G401.6 (cell line): ENCODE results near the gene STK38L.

Experiments
- FAIRE-seq: peaks from 2 replicates; lab custom pipeline; 2012; peaks lifted over from hg19 to GRCh38; lab: Jason Lieb, UNC

Gene STK38L

GRCh38 chr12:27243804-27244688, at the start of gene STK38L:
STK38L (plus strand) TSS chr12:27244286; CDS start chr12:27297721, 53,435 bp downstream.
- peak; percentile 75 for FAIRE-seq

DNA sequence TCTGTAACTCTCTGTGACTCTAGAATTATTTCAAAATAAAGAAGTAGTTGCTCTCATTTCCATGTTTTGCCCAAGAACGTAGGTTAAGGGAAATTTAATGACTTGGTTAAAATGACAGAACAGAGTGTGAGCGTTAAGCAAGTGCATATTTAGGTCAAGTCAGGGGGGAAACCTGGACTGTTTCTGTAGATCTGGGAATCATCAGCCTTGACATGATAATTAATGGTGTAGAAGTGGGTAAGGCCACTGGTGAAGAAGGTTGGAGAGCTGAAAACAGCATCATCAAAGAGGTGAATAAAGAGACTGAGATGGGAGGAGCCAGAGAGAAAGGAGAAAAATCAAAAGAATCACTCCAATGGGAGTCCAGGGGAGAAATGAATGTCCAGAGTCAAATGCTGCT, 49.4 kb upstream of the STK38L start:
- FAIRE-seq, result no peak

DNA sequence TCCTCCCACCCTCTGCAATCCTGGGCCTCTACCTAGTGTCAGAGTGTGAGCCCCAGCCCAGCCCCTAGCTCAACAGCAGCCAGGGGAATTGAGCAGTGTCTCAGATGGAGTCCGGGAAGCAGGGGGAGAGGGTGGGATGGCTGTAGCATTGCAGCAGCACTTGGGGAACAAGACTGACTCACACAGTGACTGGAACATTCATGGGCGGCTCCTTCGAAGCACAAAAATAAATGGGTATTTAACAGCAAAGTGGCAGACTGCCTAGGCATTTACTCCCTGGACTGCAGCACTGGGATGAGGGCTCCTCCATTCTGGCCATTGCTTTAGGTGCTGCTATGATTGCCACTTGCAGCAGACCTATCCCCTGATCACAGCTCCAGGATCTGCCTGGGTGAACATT, 46.0 kb upstream of the STK38L start:
- no peak for FAIRE-seq

- no peak for FAIRE-seq
Observed at GRCh38 chr12:27199638-27200300, 44.3 kb upstream of the STK38L start.

DNA sequence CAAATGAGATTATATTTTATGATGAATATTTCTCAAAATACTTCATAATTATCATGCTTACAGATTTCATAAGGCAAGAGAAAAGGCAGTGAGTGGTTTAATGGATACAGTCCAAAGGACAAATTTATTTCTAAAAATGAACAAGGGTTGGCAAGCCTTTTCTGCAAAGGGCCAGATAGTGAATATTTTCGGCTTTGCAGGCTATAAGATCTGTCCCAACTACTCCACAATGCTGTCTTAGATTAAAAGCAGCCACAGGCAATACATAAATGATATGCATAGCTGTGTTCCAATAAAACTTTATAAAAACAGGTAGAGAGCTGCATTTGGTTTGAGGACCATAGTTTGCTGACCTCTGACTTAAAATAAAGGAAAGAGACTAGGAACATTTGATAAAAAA, 42.9 kb upstream of the STK38L start:
- no peak for FAIRE-seq

DNA sequence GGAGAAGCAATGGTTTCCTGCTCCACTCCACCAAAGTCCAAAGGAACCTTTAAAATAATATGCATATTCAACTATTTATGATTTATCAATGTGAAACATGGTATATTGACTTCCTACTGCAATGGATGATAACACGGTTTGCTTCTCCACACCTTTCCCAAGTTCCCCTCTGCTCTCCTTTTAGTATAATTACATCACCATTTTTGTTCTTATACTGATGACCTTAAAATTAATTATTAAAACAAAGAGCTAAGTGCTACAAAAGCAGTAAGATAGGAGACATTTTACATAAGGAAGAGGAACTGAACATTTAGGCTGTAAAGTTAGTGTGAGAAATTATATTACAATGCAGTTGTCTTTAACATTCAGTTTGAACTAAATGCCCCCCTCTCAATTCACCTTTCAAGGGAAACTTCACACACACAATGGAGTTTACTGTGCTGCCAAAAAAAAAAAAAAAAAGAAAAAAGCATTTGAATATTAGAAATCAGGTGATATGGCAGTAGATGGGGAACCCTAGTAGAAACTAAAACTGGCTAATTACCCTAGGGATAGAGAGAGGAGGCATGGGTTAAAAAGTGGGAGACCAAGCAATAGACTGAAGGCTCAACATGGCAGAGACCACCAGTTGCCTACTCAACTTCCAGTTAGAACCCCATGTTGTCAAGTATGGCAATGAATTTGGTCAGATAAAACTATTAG, 37.1 kb upstream of the STK38L start:
- no peak for FAIRE-seq

DNA sequence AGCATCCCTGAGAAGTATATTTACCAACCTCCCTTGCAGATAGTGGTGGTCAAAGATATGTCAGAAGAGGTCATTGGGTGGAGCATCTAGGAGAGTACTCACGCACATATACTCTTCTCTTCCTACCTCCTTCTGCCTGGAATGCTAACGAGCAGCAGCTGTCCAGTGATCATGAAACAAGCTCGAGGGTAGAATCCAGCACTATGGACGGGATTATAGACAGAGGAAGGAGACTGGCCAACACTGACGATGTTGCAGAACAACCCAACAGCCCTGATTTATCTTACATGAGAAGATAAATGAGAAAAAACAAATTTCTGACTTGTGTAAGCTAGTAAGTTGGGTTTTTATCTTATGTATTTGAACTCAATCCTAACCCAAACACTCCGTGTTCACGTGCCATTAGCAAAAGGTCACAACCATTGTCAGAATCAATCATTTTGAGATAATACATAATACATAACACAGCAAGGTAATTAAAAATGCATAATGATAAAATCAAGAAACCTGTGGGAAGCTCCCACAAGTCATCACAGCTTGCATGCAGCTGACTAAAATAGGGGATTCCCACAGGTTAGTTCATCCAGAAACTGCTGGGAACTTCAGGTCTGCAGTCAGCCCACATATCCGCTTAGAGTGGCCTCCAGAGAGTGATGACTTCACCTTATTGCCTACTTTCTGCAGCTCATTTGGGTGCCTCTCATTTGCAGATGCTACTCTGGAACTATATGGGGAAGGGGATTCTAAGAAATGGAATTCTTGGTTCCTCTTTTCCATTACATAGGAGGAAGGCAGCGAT, 36.3 kb upstream of the STK38L start:
- FAIRE-seq, result no peak

DNA sequence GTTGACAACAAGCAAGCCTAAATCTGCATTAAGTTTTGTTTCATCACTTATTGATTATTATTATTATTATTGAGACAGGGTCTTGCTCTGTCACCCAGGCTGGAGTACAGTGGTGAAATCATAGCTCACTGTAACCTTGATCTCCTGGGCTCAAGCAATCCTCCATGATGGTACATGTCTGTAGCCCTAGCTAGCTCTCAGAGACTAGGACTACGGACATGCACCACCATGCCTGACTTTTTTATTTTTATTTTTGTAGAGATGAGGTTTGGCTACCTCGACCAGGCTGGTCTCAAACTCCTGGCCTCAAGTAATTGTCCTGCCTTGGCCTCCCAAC, 35.7 kb upstream of the STK38L start:
- FAIRE-seq, result no peak

DNA sequence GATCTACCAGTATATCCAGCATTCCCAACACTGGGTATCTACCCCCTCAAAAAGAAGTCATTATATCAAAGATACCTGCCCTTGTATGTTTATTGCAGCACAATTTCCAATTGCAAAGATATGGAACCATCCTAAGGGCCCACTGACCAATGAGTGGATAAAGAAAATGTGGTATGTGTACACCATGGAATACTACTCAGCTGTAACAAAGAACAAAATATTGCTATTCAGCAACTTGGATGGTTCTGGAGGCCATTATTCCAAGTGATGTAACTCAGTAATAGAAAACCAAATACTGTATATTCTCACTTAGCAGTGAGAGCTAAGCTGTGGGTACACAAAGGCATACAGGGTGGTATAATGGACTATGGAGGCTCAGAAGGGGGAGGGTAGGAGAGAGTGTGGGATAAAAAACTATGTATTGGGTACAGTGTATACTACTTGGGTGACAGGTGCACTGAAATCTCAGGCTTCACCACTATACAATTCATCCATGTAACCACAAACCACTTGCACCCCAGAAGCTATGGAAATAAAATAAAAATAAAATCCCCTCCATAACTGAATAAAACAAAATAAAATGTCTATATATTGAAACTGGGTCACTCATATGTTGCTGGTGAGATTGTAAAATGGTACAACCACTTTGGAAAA, 34.7 kb upstream of the STK38L start:
- no peak for FAIRE-seq

GRCh38 chr12:27210187-27210586, 33.9 kb upstream of the STK38L start:
- no peak for FAIRE-seq

DNA sequence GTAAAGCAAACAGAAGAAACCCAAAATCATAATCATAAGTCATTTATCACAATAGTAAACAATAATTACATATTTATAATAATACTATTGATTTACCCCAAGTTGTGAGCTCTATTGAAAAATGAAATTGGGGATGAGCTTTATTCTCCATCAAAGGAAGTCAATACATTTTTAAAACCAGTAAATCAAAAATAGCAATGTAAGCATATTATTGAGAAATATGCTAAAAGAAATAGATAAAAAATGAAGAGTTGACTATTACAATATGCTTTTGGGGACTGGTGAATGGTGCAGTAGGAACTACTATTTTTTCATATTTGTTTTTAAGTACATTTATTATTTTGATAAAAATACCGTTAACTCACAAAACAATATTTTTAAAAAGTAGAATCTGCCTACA, 31.2 kb upstream of the STK38L start:
- FAIRE-seq, result no peak

DNA sequence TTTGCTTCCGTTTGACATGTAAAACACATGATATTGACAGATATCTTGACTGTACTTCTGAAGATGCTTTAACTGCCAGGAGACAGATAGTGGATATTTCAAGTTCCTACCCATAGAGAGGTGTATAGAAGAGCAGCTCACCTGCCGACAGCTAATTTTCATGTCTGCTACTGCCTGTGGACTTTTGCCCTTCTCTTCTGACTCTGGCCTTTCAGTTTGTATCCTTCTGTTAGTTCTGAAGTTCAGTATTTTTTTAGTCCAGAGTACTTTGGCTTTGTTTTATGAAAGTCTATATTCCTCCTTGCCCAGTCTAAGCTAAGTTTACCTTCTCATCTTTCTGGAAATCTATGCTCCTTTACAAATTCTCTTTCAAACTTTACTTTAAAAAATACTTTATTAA, 30.8 kb upstream of the STK38L start:
- no peak for FAIRE-seq

- no peak for FAIRE-seq
Observed at GRCh38 chr12:27213830-27214787, 30.0 kb upstream of the STK38L start.

DNA sequence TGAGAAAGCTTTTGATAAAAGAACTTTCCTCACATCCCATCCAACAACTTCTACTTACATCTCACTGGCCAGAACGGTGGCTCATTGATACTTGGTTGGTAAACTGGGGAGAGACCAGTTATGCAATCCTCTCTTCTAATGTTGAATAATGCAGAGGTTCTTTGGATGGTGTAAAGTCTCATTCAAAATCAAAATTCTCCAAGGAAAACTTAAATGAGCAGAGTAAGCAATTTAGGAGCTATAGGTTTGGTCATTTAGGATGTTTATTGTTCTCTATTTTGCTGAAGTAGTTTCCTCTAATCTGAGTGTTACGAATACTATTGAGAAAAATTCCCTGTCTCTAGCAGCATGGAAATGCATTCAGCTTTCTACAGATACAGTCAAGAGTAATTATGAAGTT, 26.5 kb upstream of the STK38L start:
- FAIRE-seq, result no peak

GRCh38 chr12:27219693-27220054, 24.4 kb upstream of the STK38L start:
- FAIRE-seq, result no peak

DNA sequence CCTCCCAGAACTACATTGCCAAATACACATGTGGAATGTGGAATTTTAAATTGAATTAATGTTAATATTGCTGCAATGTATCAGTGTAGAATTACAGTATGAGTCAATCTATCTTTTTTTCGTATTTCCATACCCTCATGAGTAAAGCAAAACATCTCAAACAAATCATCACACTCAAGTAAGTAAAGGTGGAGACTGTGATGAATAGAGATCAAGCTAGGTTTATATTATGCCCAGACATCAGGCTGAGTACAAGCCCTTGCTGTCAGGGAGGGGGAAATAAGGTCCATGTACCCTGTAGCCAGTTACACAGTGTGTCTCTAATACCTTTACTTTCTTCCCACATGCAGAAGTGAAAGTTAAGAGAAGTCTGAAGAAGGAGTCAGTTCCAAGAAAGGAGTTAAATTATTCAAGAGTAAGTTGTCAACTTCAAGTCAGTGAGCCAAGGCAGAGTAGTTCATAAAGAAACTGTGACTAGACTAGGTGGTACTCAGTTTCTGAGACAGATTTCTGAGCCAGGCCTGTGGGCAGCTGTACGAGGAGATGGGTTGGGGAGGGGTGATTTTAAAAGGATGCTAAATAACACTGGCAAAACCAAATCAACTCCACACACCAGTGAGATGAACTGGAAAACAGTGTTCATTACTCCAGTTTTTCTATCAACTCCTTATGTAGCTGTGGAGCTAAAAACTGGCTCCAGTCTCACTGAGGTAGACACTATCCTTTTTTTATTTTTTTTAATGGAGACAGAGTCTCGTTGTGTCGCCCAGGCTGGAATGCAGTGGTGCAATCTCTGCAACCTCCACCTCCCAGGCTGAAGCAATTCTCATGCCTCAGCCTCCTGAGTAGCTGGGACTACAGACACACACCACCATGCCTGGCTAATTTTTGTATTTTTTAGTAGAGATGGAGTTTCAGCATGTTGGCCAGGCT, 23.8 kb upstream of the STK38L start:
- FAIRE-seq, result no peak

- no peak for FAIRE-seq
Observed at GRCh38 chr12:27220988-27221345, 23.1 kb upstream of the STK38L start.

- FAIRE-seq, result no peak
Observed at GRCh38 chr12:27221625-27222387, 22.3 kb upstream of the STK38L start.

DNA sequence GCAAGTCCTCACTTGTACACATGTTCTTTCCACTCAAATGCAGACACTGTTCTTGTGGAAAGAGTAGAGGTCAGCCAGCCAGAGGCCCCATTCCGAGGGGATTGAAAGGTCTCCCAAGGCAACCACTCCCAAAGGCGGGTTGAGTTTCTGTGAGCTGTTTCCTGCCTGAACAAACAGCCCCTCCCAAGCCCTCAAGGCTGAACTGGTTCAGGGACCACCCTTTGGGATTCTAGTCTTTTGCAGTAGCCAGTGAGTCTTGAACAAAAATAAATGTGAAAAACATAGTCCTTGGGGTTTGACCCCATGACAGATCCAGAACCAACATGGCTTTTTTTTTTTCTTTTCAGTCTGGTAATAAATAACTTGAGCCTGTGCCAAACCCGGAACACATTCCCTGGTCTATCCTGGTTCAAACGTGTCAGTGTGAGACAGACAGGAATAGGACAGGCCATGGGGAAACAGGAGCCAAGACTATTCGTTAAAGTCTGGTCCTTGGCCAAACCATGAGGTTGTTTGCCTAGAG, 17.6 kb upstream of the STK38L start:
- no peak for FAIRE-seq
